ENCODE data around the gene CSH2.

GRCh38 chr17:63845509-63845908, 28.0 kb downstream of the CSH2 start:
- TF ChIP-seq CTCF (IDR thresholded peaks at IDR 0.05) (no peak), POLR2A (IDR thresholded peaks at IDR 0.05) (no peak), POLR2AphosphoS5 (IDR thresholded peaks at IDR 0.05) (no peak)
